Activated CD4-positive, alpha-beta T cell treated with anti-CD3 and anti-CD28 coated beads, Interleukin-10, Interleukin-2, amounts not matched to agents 100 ng/mL and 50 ng/mL, durations not matched to agents 16 hours and 8 hours (primary cell): ENCODE measurements around the gene RIC8B.
"Not testable (repeated sequence)": the region's sequence is repeated elsewhere in the genome, so short reads cannot be mapped to it uniquely, and the experiment has no call there.

Experiments used
- DNase-seq: peaks from one replicate; pipeline ENCODE4 v3.0.0-alpha.2; 2020

The RIC8B gene

DNA sequence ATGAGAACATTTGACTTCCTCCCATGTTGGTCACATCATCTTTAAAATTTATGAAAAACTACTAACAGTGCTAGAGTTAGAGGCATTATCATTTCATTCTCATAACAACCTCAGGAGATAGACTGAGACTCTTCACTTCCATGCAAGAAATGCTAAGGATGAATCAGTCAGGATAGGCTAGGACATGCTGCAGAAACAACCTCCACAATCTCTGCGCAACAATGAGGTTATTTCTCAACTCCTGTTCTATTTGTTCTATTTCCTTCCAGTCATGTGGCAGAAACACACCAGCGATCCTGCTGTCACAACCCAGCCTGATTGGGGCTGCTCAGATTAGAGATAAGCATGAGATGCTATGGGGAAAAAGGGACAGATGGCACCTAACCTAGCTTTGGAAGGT lies 132.2 kb downstream of the RIC8B start:
- no peak for DNase-seq

DNA sequence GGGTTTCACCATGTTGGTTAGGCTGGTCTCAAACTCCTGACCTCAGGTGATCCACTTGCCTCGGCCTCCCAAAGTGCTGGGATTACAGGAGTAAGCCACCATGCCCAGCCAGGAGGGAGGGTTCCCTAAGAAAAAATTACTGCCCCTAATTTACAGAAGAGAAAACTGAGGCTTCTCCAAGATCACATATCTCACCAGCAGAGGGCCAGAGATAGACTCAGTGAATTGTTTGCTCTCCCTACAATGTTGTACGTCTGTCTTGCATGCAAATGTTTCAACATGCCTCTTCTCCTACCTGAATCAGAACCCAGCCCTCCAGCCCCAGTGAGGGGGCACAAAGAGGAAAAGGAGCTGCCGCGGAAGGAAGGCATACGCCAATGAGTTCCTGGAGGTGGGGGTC lies 132.9 kb downstream of the RIC8B start:
- no peak for DNase-seq

DNA sequence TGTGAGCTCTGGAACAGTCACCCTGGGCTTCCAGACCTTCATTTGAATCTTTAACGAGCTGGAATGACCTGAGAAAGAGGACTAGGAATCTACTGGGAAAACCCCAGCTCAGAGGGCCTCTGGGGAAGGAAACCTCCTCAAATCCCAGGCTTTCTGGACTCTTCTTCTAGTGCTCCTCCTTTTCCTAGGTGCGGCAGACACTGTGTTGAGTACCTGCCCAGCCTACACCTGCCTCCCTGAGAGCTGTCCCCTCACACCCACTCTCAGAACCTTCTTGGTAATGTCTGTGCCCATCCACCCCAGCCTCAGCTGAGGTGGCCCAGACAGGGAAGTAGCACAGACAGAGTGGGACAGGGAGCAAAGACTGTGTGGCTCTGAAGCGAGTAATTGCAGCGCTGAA lies 133.4 kb downstream of the RIC8B start:
- DNase-seq: no peak

DNA sequence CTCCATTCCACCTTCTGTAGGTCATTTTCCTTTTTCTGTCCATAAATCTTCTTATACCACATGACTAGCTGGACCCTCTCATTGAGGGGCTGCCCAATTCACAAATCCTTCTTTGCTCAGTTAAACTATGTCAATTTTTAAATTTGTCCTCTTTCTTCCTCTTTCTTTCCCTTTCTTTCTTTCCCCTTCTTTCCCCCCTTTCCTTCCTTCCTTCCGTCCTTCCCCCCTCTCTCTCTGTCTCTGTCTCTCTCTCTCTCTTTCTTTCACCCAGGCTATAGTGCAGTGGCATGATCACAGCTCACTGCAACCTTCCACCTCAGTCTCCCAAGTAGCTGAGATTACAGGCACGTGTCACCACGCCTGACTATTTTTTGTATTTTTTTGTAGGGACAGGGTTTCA lies 134.1 kb downstream of the RIC8B start:
- DNase-seq: no peak

DNA sequence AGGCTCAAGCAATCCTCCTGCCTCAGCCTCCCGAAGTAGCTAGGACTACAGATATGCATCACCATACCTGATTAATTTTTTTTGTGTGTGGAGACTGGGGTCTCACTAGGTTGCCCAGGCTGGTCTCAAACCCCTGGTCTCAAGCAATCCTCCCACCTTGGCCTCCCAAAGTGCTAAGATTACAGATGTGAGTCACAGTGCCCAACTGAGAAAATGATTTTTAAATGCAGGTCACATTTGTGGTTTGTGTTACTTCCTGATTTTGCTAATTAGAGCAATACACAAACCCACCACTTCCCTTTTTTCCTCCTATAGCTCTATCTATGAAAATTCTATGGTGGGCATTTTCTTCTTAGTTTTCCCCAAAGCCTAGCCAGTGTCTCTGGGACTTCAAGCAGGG lies 135.7 kb downstream of the RIC8B start:
- DNase-seq: peak; percentile 32

DNA sequence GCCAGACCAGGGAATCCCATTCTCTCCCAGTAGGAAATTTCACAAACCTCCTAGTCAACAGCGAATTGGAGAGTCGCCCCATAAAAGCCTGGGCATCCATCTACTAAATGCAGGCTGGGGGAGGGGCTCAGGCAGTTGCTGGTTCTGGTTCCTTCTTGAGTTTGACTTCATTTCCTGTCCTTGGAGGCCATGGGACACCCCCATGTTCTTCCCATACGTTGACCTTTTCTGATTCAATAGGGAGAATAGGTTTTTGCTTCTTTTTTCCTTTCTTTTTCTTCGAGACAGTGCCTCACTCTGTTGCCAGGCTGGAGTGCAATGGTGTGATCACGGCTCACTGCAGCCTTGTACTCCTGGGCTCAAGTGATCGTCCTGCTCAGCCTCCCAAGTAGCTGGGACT lies 137.1 kb downstream of the RIC8B start:
- no peak for DNase-seq

DNA sequence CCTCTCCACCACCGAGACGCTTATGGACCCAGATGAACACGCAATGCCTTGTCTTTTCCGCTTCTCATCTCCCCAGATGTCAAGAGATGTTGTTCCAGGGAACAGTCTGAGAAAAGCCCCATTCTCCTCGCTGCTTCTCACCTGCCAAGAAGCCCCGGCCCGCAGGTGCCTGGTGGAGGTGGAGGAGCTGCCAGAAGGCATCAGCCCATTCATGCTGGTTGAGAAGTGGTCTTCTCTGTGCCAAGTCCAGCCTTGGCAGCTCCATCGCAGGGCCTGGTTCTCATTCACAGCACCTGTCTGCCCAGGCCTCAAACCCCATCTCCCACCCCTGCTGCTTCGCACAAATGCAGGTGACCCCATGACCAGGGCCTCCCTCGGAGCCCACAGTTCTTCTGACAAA lies 139.0 kb downstream of the RIC8B start:
- DNase-seq: no peak

DNA sequence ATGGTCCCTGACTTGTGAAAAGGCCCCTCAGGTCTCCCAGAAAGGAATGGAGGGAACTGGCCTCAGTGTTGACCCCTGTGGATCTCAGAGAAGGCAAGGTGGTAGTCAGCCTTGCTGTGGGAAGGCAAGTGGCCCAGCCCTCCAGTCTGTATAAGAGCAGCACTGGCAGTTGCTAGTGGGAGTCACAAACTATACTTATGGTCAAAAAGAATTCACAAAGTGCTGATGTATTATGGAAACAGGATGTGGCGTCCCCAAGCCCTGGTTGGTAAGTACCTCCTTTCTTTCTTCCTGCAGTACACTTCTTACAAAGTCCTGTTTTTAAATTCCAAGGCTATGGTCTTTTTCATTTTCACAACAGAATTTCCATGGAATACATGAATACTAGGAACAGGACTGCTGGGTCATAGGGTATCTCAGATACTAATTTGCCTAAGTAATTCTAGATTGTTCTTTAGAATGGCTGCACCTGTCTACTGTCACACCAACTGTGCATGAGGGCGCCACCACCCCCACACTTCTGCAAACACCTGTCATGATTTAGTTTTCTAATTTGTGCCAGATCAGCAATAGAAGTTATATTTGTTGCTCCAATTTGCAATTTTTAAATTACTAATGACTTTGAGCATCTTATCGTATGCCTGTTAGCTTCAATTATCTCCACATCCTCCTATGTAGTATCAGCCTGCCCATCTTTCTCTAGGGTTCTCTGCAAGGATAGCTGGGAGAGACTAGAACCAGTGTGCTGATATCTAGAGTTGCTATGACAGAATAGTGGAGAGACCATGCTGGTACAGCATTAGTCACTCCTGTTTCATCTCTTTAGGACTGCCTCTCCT lies 140.5 kb downstream of the RIC8B start:
- DNase-seq: peak; percentile 61

DNA sequence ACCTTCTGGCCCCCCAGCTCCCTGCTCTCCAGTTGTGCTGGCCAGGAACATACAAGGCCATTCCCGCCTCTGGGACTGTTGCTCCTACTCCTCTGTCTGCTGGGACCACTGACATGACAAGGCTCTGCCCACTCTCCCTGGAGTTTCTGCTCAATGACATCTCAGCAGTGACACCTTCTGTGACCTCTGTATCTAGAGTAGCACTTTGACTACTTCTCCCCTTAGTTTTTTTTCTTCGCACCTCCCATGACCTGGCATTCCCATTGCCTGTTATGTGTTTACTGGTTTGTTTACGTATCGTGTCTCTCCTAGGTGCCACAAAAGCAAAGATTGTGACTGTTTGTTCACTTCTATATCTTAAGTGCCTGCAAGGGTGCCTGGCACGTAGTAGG lies 141.1 kb downstream of the RIC8B start:
- DNase-seq: no peak

DNA sequence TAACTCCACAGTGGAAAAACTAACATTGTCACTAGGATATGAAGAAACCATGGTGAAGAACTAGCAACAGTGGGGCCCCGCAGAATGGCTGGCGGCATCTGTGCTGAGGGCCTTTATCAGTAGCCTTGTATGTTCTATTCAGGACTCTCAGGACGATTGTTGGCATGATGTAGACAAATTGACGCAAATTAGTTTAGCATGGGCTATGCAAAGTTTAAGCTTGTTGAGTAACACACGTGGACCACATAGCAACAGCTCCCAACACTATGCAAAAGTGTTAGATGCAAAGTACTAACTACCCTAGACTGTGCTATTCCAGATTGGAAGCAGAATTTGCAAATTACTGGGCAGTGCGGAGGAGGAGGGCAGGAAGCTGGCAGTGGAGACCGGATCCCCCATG lies 143.0 kb downstream of the RIC8B start:
- no peak for DNase-seq

DNA sequence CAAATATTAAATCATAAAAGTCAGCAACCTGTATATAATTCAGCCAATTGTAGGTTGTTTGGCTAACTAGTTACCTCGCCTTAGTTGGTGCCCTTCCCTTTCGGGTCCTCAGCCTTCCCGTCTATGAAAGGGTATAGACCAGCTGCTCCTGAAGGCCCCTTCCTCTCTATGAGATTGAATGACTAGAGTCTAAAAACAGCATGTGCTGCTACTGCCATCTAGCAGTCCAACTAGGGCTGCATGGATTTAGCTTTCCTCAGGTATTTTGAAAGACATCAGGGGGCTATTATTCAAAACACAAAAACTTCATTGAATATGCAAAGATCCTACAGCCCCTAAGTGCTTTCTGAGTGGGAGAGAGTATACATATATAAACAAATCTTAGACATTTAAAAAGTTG lies 144.3 kb downstream of the RIC8B start:
- DNase-seq: peak; percentile 3

DNA sequence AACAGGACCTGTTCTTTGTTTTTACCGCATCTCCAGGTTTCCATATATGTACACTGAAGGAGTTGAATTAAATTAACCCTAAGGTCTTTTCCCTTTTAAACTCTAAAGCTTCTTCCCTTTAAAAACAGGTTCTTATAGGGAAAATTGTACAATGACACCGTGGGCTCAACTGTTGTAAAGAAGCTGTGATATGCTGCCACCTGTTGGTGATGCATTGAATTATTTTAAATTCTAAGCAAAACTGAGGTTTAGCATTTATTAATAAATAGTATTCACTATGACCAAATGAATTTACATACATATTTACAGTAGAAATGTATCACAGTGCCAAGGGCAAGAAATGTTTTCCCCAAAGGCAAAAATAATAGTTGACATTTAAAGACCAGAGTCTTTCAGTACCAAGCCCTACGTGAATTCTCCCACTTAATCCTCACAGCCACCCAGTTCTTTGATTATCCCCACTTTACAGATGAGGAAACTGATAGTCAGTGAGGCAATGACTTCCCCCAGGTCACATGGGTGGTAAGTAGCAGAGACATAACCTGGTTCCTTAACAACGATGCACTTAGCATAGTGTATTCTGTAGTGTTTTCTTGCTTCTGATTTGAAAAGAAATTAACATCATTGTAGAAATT lies 145.5 kb downstream of the RIC8B start:
- DNase-seq: peak; percentile 40

DNA sequence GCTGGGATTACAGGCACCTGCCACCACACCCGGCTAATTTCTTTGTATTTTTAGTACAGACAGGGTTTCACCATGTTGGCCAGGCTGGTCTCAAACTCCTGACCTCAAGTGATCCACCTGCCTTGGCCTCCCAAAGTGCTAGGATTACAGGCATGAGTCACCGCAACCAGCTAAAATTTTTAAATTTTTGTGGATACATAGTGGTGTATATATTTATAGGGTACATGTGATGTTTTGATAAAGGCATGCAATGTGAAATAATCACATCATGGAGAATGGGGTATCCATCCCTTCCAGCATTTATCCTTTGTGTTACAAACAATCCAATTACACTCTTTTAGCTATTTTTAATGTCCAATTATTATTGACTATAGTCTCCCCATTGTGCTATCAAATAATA lies 147.5 kb downstream of the RIC8B start:
- DNase-seq: not testable (repeated sequence)

DNA sequence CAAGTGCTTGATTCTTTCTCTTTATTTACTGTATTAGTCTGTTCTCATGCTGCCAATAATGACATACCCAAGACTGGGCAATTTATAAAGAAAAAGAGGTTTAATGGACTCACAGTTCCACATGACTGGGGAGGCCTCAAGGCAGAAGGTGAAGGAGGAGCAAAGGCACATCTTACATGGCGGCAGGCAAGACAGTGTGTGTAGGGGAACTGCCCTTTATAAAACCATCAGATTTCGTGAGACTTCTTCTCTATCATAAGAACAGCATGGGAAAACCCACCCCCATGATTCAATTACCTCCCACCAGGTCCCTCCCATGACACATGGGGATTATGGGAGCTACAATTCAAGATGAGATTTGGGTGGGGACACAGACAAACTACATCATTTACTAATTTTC lies 149.1 kb downstream of the RIC8B start:
- DNase-seq: not testable (repeated sequence)

DNA sequence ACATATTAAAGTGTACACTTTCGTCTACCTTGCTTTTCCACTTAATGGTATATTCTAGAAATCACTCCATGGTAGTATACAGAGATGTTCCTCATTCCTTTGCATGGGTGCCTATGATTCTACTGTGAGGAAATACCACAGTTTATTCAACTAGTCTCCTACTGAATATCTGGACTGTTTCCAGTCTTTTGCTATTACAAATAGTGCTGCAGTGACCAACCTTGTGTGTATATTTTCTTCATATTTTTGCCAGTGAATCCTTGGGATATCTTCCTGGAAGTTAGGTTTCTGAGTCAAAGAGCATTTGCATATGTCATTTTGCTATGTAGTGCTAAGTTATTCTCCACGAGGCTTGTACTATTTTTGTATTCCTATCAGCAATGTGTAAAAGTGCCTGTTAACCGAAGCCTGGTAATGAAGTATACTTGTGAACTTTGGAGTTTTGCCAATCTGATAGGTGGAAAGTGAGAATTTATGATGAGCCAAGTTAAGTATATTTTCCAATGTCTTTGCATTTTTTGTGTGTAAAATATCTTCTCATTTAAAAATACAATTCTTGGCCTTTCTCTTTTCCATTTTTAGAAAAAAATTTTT lies 149.9 kb downstream of the RIC8B start:
- no peak for DNase-seq

DNA sequence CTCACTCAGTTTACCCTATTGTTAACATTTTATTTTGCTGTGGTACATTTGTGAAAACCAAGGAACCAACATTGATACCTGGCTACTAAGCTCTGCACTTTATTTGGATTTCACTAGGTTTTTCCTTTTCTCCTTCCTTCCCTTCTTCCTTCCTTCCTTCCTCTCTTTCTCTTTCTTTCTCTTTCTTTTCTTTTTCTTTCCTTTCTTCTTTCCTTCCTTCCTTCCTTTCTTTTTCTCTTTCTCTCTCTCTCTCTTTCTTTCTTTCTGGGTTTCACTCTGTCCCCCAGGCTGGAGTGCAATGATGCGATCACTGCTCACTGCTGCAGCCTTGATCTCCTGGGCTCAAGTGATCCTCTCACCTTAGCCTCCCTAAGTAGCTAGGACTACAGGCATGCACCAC lies 152.2 kb downstream of the RIC8B start:
- DNase-seq: no peak

DNA sequence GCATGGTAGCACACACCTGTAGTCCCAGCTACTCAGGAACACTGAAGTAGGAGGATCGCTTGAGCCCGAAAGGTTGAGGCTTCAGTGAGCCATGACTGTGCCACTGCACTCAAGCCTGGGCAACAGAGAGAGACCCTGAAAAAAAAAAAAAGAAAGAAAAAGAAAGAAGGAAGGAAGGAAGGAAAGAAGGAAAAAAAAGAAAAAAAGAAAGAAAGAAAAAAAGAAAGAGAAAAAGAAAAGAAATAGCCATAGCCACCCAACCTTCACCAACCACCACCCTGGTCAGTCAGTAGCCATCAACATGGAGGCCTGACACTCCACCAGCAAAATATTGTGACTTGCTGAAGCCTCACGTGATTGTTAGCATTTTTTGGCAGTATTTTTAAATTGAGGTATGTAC lies 159.8 kb downstream of the RIC8B start:
- DNase-seq: no peak
